Measurements from ENCODE around the gene GCNT4.

DNA sequence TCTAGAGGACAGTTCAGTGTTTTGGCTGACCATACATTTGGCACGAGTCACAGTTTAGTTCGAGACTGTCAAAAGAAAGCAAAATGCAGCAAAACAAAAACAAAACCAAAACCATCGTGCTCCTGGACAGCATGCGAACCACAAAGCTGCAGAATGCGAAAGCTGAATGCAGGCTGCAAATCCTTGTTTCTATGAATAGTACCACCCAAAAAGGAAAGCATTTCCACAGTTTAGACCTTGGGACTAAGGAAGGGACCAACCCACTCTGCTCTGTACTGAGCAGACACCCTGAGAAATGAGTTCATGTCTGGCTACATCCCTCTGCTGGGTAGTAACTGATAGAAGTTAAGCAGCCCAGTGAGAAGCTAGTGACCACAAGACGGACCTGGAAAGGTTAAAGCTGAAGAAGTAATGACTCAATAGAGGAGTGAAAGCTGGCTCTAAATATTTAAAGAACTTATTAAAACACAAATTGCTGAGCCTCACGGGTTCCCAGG, 3.9 kb downstream of the GCNT4 start:
- TF ChIP-seq, protein P1, sequence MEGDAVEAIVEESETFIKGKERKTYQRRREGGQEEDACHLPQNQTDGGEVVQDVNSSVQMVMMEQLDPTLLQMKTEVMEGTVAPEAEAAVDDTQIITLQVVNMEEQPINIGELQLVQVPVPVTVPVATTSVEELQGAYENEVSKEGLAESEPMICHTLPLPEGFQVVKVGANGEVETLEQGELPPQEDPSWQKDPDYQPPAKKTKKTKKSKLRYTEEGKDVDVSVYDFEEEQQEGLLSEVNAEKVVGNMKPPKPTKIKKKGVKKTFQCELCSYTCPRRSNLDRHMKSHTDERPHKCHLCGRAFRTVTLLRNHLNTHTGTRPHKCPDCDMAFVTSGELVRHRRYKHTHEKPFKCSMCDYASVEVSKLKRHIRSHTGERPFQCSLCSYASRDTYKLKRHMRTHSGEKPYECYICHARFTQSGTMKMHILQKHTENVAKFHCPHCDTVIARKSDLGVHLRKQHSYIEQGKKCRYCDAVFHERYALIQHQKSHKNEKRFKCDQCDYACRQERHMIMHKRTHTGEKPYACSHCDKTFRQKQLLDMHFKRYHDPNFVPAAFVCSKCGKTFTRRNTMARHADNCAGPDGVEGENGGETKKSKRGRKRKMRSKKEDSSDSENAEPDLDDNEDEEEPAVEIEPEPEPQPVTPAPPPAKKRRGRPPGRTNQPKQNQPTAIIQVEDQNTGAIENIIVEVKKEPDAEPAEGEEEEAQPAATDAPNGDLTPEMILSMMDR (conservative IDR thresholded peaks at IDR 0.05): no peak
- no peak for TF ChIP-seq ZFX (IDR thresholded peaks at IDR 0.05)
